Measurements from ENCODE around the gene NLE1. TPM values are rescaled to one million over a fixed set of nuclear protein-coding genes. Genes with fewer than 3 reads are reported as not detected.

NLE1 gene
- total RNA-seq, 1 donor from 2014 or later: 15.0 TPM

DNA sequence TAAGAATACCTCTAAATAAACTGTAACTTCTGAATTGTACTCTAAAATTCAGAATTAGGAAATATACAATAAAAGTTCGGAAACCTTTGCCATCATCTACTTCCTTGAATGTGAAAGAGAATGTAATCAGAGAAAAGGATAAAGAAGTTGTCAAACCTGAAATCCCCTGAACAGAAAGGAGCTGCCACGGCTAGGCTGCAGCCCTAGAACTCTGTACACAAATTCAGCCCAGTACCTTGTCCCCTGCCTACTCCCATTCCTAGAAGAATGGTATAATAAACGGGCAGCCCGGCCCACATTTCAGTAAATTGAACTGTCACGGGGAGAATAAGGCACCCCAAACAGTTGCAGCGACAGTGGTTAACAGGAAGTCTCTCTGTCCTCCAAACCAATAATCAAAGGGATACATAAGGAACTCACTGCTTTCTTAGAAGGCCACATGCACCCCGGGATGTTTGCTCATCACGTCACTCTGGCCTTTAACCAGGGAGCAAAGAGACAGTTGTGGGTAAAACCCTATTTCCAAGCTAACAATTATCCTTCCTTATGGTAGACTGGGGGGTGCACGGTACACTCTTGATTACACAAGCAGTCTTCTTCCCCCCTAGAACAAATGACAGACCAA, 54.3 kb downstream of the NLE1 start:
- DNase-seq (ENCODE audit: low read depth): no peak

DNA sequence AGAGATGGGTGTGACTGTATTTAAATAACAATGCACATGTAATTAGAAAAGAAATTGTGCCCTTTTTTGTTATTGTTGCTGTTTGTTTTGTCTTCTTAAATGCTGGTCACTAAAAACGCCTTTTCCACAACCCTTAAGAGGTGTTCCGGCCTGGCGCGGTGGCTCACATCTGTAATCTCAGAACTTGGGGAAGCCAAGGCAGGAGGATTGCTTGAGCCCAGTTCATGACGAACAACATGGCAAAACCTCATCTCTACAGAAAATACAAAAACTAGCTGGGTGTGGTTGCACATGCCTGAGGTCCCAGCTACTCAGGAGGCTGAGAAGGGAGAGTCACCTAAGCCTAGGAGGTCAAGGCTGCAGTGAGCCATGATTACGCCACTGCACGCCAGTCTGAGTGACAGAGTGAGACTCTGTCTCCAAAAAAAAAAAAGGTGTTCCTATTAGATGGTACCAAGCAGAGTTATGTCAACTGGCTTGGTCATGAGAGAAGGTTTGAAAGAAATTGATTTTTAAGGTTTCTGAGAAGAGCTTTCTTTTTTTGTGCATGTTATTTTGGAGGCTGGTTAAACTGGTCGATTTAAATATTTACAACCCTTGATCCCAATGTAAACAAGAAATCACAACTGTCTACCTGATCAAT, 55.1 kb downstream of the NLE1 start:
- no peak for DNase-seq (ENCODE audit: low read depth)

DNA sequence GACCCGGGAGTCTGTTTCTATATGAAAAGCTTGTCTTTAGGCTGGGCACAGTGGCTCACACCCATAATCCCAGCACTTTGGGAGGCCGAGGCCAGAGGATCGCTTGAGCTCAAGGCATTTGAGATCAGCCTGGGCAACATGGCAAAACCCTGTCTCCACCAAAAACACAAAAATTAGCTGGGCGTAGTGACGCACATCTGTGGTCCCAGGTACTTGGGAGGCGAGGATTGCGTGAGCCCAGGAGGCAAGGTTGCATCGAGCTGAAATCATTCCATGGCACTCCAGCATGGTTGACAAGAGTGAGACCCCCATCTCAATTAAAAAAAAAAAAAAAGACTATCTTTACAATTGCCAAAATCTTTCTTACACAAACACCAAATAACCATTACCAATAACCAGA, 55.9 kb downstream of the NLE1 start:
- no peak for DNase-seq (ENCODE audit: low read depth)

DNA sequence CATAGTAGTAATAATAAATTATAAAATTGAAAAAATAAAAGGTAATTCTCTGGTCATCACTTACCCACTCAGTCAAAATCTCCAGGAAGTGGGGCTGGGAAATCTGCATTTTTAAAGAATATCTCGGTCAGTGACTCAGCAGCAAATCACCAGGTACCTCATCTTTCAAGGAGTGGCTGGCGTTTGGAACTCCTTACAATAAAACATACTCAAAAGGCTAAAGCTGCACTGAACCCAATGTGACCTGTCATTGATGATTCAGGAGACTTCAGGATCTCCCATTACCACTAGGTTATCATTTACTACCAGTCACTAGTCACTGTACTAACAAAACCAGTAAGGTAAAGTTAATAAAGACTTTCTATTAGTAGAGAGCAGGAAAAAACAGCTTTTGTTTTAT, 57.1 kb downstream of the NLE1 start:
- no peak for DNase-seq (ENCODE audit: low read depth)

DNA sequence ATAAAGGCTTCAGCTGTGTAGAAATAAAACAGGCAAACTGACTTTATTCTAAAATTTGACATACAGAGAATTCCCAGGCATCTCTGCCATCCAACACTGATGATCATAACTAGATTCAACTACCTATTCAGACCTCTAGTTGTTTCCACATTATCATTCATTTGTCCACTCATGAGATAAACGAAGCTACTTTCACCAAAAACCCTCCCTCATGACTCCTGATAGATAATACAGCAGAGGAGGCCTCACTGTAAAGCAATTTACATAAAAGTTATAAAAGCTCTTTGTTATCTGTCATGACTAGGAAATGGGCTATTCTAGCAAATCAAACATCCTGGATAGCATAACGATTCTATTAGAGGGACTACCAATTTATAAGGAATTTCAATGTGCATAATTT, 59.0 kb downstream of the NLE1 start:
- DNase-seq (ENCODE audit: low read depth): no peak

DNA sequence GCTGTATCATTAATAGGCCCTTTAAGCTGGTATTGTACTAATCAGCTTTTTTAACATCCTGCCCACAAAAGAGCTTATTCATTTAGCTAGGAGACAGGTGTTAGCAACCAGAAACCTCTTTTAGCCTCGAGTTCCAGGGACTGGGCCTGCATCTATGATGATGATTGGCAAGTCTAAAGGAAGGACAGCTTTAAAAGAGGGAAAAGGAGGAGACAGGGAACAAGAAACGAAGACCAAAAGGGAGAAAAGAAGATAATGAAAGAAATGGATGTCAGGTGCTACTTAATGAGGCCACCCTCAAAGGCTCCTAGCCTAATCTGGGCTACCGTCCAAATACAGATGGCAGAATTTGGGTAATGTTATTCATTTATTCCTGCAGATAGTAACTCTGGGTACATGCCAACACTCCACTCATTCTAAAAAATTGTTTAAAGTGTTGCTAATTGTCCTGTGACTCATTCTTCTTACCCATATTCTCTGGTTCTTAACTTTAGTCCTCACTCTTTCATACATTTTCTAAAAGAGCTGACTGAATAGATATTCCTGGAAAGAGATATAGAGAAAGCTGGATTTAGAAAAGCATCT, 59.9 kb downstream of the NLE1 start:
- peak; percentile 71 for DNase-seq (ENCODE audit: low read depth)

DNA sequence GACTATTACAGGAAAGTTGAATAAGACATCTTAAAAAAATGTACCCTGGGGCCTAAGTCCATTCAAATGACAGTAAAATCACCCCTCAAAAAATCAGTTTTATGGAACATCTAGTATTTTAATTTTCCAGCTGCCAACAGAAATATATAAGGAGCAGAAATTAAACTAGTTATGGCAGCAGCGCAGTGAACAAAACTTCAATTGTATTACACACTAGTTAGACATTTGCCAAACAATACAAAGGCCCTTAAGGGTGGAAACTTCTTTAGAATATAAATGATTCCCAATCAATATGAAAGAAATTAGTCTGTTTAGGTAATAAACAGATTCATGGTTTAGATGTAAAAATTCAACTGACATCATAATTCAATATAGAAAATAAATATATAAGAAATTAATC, 60.5 kb downstream of the NLE1 start:
- DNase-seq (ENCODE audit: low read depth): no peak

DNA sequence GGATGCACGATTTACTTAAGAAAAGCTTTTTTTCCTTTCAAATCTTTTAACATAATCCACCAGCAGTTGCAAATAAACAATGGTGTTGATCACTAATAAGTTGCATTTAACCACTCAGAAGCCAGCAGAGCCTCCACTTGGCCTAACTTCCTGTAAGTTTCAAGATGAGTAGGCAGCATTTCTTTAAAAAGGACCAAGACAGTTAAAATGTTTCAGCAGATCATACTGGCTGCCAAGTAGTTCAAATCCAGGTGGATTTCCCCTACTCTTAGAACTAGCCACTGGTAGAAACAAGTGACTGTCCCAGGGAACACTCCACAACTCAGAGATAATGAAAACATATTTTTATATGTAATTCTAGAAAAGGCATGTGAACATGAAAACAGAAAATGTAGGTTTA, 61.6 kb downstream of the NLE1 start:
- no peak for DNase-seq (ENCODE audit: low read depth)

DNA sequence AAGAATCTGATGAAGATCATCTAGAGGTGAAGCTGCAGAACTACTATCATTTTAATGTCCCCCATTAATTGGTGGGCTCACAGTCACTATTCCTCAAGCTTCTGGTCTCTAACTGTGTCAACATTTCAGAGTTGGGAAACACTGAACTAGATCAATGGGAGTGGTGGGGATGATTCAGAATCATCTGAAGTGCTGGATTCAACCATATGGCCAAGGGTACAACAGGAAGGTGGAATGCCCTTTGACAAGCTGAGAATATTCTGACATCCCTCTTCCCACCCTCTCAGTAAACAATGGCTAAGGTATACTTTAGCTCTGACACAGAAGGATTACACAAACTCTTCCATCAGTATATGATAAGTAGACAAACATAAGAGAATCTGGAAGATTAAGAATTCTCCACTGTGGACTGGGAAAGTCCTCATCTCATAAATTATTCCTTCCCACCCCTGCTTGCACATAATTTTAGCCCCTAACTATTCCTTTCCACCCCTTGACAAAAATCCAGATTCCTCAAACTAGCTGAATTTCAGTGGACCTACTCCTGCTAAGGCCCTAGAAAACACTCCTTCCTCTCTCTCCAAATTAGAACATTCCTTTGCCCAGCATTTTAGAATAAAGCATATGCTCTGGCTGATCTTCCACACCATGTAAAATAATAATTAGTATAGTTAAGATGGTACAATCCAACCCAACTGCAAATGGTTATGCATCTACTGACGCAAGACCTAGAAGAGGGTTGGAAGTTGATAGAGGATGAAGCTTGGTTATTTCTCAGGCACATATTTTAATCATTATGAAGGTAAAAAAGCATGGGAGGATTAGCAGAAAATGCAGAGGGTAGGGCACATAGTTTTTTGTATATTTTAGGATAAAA, 62.3 kb downstream of the NLE1 start:
- no peak for DNase-seq (ENCODE audit: low read depth)

Other genes starting within 250 kb of the NLE1 start
- gene CCT6B, start 180.8 kb downstream of the NLE1 start, total RNA-seq: 5.2 TPM in 2 replicates
- 9.5 and 10.8 TPM in 2 replicates for gene ZNF830, start 180.8 kb downstream of the NLE1 start, total RNA-seq
- gene LIG3, start 161.8 kb downstream of the NLE1 start, total RNA-seq: 24.5 and 26.7 TPM in 2 replicates
- gene RFFL, start 78.6 kb downstream of the NLE1 start, total RNA-seq: 9.9 and 12.9 TPM in 2 replicates
- gene RAD51D, start 22.4 kb downstream of the NLE1 start, total RNA-seq: 4.6 and 6.6 TPM in 2 replicates
- not detected in 2 replicates for gene FNDC8, start 20.7 kb downstream of the NLE1 start, total RNA-seq
- gene UNC45B, start 5.5 kb upstream of the NLE1 start, total RNA-seq: 266 and 287 TPM in 2 replicates
- not detected in 2 replicates for gene SLC35G3, start 52.1 kb upstream of the NLE1 start, total RNA-seq
- 34.2 and 36.0 TPM in 2 replicates for gene SLFN5, start 100.8 kb upstream of the NLE1 start, total RNA-seq
- gene SLFN11, start 231.3 kb upstream of the NLE1 start, total RNA-seq: 6.5 and 15.1 TPM in 2 replicates